NCI-H82 treated with DMSO at 0.1 percent for 48 hours (cell line): Measurements from ENCODE around the gene HSCB.
"Not testable (repeated sequence)": the region's sequence is repeated elsewhere in the genome, so short reads cannot be mapped to it uniquely, and the experiment has no call there.

Experiments
- DNase-seq: peaks from one replicate; lab custom pipeline; 2025; ENCODE audit not compliant: unreplicated experiment; lab: John Stamatoyannopoulos, UW

HSCB gene

DNA sequence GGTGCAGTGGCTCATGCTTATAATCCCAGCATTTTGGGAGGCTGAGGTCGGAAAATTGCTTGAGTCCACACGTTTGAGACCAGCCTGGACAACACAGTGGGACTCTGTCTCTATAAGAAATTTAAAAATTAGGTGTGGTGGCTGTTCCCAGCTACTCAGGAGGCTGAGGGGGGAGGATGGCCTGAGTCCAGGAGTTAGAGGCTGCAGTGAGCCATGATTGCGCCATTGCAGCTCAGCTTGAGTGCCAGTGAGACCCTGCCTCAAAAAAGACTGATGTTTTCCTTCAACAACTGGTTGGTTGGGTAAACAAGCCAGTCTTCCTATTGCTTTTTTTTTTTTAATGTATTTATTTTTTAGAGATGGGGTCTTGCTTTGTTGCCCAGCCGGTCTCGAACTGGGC, 49.3 kb downstream of the HSCB start:
- DNase-seq: no peak

DNA sequence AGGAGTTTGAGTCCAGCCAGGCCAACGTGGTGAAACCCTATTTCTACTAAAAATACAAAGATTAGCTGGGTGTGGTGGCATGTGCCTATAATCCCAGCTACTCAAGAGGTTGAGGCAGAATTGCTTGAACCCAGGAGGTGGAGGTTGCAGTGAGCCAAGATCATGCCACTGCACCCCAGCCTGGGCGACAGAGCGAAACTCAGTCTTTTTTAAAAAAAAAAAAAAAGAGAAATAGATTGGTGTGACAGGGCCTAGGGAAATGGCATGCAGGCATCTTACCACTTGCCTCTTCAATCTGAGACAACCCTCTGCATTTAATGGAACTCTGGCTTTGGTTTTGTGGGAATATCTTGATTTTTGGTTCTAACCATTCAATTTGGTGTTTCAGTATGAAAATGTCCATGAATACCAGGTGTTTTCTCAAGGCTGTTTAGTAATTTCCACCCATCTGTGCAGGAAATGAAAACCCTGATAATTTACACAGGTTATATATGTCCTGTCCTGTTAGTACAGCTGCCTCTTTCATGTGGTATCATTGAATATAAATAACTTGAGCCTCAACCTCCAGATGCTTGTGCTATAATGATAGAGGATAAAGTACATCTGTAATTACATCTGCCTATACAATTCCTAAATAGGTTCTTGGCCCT, 50.1 kb downstream of the HSCB start:
- no peak for DNase-seq

DNA sequence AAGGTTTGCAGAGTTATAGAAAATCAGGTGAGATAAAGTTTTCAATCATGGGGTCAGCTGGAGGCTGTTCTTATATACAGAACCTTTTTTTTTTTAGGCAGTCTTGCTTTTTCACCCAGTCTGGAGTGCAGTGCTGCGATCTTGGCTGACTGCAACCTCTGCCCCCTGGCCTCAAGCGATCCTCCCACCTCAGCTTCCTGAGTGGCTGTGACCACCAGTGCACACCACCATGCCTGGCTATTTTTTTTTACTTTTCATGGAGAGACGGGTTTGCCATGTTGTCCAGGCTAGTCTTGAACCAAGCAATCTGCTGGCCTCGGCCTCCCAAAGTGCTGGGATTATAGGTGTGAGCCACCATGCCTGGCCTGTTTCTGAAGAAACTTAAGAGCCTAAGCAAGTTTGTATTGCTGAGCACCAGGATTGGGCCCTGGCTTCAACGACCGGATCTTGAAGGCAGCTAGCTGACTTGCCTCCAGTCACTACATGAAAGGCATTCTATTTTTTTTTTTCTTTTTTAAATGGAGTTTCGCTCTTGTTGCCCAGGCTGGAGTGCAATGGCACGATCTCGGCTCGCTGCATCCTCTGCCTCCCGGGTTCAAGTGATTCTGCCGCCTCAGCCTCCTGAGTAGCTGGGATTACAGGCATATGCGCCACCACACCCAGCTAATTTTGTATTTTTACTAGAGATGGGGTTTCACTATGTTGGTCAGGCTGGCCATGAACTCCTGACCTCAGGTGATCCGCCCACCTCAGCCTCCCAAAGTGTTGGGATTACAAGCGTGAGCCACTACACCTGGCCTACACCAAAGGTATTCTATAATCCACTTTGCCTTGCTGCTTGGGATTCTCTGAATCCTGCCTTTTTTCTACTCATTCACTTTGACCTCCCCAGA, 50.9 kb downstream of the HSCB start:
- no peak for DNase-seq

DNA sequence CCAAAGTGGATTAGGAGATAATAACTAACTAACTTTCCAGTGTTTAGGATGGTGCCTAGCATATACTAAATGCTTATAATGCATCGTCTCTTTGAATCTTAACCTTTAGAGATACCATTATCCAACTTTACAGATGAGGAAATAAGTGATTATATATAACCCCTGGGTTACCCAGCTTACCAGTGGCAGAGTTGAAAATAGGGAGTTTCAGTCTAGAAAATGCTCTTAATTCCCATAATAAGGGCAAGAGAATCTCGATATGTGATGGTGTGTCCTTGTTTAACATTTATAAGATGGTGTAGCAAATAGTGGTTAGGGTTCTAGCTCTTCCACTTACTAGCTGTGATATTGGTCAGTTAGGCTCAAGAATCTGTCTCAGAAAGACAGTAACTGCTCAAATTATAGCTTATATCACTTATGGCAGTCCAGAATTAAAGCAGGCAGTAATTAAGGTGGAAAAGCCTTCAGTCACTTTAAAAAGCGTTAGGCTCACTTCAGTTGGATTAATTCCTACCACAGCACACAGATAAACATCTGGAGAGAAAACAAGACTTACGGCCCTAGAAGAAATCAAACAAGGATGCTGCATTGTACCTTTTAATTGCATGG, 52.2 kb downstream of the HSCB start:
- no peak for DNase-seq

DNA sequence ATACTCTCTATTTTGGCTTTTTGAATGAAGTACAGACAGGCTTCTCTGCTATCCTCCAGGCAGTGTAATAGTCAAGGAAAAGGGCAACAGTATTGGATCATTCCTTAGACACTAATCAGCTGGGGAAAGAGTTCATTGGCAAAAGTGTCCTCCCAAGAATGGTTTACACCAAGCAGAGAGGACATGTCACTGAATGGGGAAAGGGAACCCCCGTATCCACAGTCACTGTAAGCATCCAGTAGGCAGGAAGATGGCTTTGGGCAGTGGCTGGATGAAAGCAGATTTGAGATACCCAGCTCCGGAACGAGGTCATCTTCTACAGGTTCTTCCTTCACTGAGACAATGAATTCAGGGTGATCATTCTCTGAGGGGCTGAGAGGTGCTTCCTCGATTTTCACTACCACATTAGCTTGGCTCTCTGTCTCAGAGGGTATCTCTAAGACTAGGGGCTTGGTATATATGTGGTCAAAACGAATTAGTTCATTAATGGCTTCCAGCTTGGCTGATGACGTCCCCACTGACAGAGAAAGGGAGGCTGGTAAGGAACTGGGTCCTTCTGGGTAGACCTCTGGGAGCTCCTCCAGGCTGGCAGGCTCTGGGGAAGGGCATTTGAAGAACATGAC, 53.3 kb downstream of the HSCB start:
- DNase-seq: no peak

DNA sequence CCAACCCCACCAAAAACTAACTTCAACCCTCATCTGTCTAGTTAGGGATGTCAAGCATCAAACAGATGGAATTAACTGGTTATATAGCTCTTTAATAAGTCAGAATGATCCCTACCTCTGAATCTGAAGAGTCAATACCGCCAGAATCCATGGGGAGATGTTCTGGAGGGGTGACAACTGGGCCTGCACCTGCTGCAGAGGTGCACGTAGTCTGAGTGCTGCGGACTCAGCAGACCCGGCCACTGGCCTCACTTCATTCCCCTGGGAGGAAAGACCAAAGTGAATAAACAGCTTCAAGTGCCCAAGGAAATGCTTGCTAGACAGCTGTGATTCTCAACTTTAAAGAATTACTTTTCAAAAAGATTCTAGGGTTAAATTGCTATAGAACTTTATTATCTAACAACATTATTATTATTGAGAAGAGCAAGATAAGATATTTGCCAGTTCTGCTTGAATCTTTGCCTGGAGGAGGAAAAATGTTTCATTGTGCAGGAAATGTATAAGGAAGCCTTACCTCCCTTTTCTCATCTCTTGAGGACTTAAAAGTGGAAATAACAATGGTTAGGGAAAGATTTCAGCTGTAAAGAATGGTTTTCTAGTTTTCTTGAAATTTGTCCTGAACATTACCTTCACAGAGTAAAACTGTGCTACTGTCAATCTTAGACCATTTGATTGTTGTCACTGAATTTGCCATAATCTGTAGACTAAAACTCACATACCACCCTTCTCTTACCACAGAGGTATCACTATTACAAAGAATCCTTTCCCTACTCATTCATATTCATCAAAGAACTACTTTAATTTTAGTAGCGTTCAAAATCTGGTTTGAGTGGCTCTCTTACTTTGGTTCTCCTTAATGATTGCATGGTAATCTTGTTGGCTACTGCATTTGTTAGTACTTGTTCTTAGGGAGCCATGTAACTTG, 54.4 kb downstream of the HSCB start:
- DNase-seq: no peak

DNA sequence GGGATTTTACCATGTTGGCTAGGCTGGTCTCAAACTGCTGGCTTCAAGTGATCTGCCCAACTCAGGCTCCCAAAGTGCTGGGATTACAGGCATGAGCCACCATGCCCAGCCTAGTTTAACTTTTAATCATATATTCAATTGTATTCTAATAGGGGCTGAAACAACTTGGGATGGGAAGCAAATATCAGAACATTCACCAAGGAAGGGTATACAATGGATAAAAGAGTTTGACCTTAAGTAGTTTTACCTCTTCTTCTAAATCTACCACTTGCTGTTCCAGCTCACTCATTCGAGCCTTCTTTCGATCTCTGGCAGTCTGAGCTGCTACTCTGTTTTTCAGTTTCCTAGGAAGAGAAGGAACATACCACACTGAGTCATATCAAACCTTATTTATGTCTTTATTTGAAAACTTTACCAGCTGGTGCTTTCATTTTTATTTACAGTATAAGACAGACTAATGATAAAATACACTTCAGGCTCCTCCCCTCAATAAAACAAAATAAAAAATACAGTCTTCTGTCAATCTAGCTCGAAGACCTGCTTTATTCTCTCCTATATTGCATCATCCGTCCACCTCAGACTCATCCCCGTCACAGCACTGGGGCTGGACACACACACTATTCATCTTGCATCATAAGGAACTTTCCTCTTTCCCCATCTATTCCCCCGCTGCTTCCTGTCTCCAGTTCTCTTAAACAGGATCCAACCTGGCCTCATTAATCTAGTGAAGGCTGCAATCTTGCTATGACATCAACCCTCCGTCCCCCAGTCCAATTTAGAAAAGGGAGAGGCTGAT, 57.2 kb downstream of the HSCB start:
- DNase-seq: no peak

DNA sequence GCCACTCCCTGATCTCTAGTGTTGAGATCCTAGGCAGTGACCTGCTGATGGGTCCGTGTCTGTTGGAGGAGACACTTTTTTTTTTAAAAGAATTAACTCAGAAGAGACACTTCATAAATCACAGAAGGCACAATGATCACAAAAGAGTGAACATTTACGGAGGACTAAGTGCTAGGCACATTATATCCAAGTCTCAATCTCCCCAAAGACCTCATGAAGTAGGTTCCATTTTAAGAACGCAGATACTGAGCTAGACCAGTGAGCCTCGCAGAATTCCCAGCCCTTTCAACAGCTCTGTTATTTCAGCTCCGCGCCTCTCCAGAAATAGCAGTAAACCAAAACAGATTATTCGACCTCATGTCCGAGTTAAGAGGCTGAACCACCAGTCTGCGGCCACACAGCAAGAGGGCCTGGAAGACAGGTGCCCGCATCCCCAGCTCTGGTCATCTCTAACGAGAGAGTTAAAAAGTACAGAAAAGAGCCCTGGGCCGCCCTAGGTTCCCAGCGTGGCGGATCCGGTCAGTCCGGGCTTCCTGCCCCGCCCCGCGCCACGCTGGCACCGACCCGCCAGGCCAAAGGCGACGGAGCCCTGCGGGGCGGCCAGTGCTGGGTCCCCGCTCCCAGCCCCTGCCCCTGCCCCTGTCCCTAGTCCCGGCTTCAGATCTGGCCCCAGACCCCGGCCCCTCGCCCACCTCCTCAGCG, 57.9 kb downstream of the HSCB start:
- DNase-seq: no peak

DNA sequence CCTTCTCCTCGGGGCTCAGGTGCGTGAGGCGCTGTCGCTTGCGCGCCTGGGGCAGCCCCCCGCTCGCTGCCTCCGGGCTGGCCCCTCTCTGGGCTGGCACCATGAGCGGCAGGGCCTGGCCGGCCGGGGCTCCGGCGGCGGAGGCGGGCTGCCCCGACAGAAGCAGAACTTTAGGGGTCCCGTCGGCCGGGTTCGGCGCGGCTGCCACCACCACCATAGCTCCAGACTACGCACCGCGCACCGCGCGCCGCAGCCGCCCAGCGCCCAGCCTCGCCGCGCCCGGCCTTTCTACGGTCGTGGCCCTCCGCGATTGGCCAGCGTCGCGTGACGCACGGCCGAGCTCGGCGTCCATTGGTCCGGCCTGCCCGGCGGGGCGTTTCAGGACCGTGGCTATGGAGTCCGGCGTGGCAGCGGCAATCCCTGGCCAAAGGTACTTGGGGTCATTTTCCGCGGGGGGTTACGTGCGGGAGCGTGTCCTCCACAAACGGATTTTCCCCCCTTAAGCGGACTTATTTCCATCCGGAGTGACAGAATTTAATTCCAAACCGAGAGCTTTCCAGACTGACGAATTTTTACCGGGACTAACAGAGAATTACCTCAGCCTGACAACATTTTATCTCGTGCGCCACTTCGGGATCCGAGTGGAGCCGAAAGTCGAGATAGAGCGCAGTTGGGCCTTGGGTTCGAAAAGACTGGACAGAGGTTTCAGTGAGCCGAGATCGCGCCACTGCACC, 58.6 kb downstream of the HSCB start, which contains the start of gene XBP1:
Gene XBP1, minus strand, starts transcription at position 262 of the 734 bp plus-strand sequence.
- peak; percentile 53 for DNase-seq

DNA sequence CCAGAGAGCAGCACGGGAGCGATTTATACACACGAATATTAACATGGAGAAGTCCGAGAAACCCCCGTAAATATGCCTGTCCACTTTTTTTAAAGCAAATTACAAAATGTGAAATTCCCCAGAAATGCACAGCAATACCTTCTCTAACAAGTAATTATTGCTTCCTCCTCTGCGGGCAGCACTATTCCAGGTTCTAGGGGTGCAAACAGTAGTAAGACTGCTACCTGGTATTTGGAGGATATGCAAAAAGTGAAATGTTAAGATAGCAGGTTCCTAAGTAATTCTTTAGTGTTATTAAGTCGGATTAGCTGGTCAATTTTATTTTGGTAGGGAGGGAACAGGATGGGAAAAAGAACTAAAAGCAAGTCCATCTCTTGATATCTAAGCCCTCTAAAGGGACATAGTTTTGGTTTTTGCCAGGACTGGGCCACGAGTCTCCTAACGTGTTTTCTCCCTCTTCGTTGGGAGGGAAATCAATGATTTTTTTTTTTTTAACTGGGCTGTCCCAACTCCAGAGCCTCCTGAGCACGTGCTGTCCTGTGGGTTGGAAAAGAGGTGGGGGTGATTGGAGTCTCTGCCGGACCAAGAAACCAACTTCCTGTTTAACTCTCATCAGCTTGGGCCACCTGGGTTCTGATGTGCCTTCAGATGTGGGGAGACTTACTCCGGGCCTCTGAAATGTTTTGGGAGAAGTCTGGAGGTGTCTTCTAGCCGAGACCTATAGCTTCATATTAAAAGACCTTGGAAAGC, 60.2 kb downstream of the HSCB start:
- no peak for DNase-seq

DNA sequence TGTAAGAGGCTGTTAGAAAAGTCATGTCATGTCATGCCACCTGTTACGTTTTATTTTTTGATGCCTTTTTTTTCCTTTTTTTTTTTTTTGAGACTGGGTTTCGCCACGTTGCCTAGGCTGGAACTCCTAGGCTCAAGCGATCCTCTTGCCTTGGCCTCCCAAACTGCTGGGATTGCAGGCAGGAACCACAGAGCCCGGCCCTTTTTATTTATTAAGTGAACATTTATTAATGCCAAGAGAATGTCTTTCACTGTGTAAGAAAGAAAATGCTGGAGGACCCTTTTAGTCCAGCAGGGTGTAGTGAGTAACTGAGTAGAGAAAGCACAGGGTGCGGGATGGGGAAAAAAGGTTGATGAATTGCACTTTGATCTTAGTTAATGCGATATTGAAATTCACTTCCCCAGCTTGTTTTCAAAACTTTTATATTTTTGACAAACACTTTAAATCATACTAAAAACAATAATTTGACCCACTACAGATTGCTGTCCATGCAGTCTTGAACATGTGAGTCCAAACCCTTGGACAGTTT, 60.8 kb downstream of the HSCB start:
- DNase-seq: no peak

DNA sequence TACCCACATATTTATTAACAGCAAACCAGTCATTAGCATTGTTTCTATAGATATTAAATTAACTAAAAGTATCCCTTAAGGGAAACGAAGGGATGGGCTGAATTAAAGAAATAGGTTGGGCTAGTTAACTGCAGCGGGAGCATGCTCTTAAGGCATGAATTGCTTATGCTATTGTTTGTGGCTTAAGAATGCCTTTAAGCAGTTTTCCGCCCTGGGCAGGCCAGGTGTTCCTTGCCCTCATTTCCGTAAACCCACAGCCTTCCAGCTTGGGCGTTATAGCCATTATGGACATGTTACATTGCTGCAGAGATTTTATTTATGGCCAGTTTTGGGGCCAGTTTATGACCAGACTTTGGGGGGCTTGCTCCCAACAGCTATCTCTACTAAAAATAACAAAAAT, 63.6 kb downstream of the HSCB start:
- not testable (repeated sequence) for DNase-seq
